ENCODE results near the gene NFE2. TPM values are rescaled to one million over a fixed set of nuclear protein-coding genes. Genes with fewer than 3 reads are reported as not detected.

The NFE2 gene
- total and polyA plus RNA-seq, 2 donors (not counting 3 experiments of a cell fraction or from before 2014, with no cell fraction given) = not detected

GRCh38 chr12:54265364-54265812 lies 35.4 kb downstream of the NFE2 start:
- POLR2A ChIA-PET = interaction anchor here (0.7 to 1.5 kb wide), 2 partner anchors 15 to 60 kb away, joined by 5 to 7 read pairs; partner anchors contain the start of genes CBX5, COPZ1 and HNRNPA1
- Histone ChIP-seq H3K36me3 (ENCODE audit: control insufficient read depth in 2 of 2, extremely low read depth in 1 of 2, insufficient read depth in 2 of 2, low read length in 2 of 2) (no peaks in the 10 kb centered on the region), H3K27me3 (ENCODE audit: control insufficient read depth in 2 of 2, insufficient read depth in 2 of 2, low read length in 2 of 2) (no peaks in the 10 kb centered on the region), H3K4me2 (ENCODE audit: insufficient read depth, low read length) (no peak overlapping the region), H3K79me2 (ENCODE audit: control insufficient read depth, insufficient read depth, low read length) (peaks cover 26% of the 10 kb centered on the region), H3K9ac (replicated peaks; ENCODE audit: extremely low read depth, insufficient read depth, low read length) (no peak overlapping the region), H3K4me1 (ENCODE audit: control insufficient read depth, extremely low read depth, insufficient read depth, low read length) (peaks cover 15% of the 10 kb centered on the region), H3K4me3 (replicated peaks in 1 of 3; ENCODE audit: insufficient read depth in 1 of 3, low read depth in 1 of 3, low read length in 3 of 3) (no peak overlapping the region), H4K20me1 (replicated peaks; ENCODE audit: control insufficient read depth, extremely low read depth, insufficient read depth, low read length) (no peaks in the 10 kb centered on the region), H3K9me3 (replicated peaks; ENCODE audit: control insufficient read depth, insufficient read depth, low read length) (no peaks in the 10 kb centered on the region), H3K9me1 (replicated peaks; ENCODE audit: control insufficient read depth, extremely low read depth, insufficient read depth, low read length) (no peaks in the 10 kb centered on the region), H3K27ac (ENCODE audit: insufficient read depth, low read depth, low read length) (no peak overlapping the region), H2AFZ (ENCODE audit: low read depth, low read length) (no peak overlapping the region)
- dilution Hi-C loops (cut with MboI; ENCODE audit: extremely low pct_ligation_motif_present, low sequenced_read_pairs) (no loop called here), intact Hi-C loops (cut with micrococcal nuclease) (no loop called here)
- DNase-seq (ENCODE audit: low read depth, low spot score) = no peak
- no peak for FAIRE-seq
- no peak for TF ChIP-seq POLR2AphosphoS5 (IDR thresholded peaks at IDR 0.05; ENCODE audit: insufficient read depth, low read depth, low read length)
- TF ChIP-seq FOS (IDR thresholded peaks at IDR 0.05; ENCODE audit: borderline replicate concordance, insufficient read depth, low read length) = no peak
- no peak for TF ChIP-seq EZH2 (IDR thresholded peaks at IDR 0.05; ENCODE audit: borderline replicate concordance, low read depth, low read length, severe bottlenecking)
- CTCF ChIA-PET = interaction anchor here (1.1 to 1.5 kb wide), 4 partner anchors 14 to 51 kb away, joined by 3 to 7 read pairs (median 4); partner anchors contain the start of gene CBX5
- no TSS peak for BruUV-seq (replicated peaks)

DNA sequence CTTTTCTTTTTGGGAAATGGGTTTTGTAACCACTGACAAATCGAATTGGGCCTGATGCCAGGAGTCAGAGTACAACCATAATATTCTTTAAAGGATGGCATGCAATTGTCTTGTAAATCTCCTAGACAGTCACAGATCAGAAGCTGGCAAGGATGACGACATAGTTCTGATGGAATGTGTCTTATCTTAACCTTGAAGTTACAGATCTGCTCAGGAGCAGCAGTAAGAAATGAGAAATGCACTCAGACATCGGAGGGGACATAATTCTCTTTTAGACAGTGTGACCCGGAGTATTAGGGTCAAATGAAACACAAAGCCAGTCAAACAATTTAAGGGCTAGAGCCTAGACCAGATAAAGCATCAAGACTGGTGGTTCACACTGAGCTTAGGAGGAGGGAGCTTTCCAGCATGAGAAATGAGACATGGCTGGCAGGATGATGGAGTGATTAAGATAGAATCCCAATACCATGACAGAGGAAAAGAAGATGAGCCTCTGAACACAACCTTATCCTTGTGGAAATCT lies 38.4 kb downstream of the NFE2 start:
- TF ChIP-seq JUN (IDR thresholded peaks at IDR 0.05; ENCODE audit: borderline replicate concordance, insufficient read depth, insufficient read length, low read depth) (no peak), POLR2A (IDR thresholded peaks at IDR 0.05; ENCODE audit: low read depth, low read length) (no peak), MYC (IDR thresholded peaks at IDR 0.05; ENCODE audit: low read depth, low read length) (no peak), EZH2 (IDR thresholded peaks at IDR 0.05; ENCODE audit: borderline replicate concordance, low read depth, low read length, severe bottlenecking) (no peak), MAX (IDR thresholded peaks at IDR 0.05; ENCODE audit: insufficient read depth, insufficient read length) (no peak), POLR2AphosphoS5 (IDR thresholded peaks at IDR 0.05; ENCODE audit: insufficient read depth, low read depth, low read length) (no peak), FOS (IDR thresholded peaks at IDR 0.05; ENCODE audit: borderline replicate concordance, insufficient read depth, low read length) (no peak), GATA2 (IDR thresholded peaks at IDR 0.05; ENCODE audit: insufficient read depth, insufficient read length, low read depth, low read length) (no peak)
- TF ChIP-seq, protein P1, sequence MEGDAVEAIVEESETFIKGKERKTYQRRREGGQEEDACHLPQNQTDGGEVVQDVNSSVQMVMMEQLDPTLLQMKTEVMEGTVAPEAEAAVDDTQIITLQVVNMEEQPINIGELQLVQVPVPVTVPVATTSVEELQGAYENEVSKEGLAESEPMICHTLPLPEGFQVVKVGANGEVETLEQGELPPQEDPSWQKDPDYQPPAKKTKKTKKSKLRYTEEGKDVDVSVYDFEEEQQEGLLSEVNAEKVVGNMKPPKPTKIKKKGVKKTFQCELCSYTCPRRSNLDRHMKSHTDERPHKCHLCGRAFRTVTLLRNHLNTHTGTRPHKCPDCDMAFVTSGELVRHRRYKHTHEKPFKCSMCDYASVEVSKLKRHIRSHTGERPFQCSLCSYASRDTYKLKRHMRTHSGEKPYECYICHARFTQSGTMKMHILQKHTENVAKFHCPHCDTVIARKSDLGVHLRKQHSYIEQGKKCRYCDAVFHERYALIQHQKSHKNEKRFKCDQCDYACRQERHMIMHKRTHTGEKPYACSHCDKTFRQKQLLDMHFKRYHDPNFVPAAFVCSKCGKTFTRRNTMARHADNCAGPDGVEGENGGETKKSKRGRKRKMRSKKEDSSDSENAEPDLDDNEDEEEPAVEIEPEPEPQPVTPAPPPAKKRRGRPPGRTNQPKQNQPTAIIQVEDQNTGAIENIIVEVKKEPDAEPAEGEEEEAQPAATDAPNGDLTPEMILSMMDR (IDR thresholded peaks at IDR 0.05; ENCODE audit: extremely low read depth in 1 of 2, insufficient read depth in 1 of 2, low read depth in 1 of 2, low read length in 2 of 2) = no peak
- CTCF ChIA-PET = interaction anchor here (0.8 to 4.0 kb wide), 5 partner anchors 8 to 62 kb away, joined by 3 to 41 read pairs (median 4); partner anchors contain the start of gene COPZ1
- peak overlapping the region; percentile 1 for H3K27ac ChIP-seq (ENCODE audit: insufficient read depth, low read depth, low read length)
- H3K4me1 ChIP-seq (ENCODE audit: control insufficient read depth, extremely low read depth, insufficient read depth, low read length) = peaks cover 40% of the 10 kb centered on the region
- no TSS peak for BruUV-seq (replicated peaks)
- H3K9ac ChIP-seq (replicated peaks; ENCODE audit: extremely low read depth, insufficient read depth, low read length) = no peak overlapping the region
- no peaks in the 10 kb centered on the region for H3K9me3 ChIP-seq (replicated peaks; ENCODE audit: control insufficient read depth, insufficient read depth, low read length)
- POLR2A ChIA-PET = interaction anchor here (6.6 kb wide), 1 partner anchor 18 kb away, joined by 29 read pairs; the partner anchor contains the start of genes CBX5 and HNRNPA1
- intact Hi-C loops (cut with micrococcal nuclease) = no loop called here
- H3K36me3 ChIP-seq (ENCODE audit: control insufficient read depth in 2 of 2, extremely low read depth in 1 of 2, insufficient read depth in 2 of 2, low read length in 2 of 2) = no peaks in the 10 kb centered on the region
- peak overlapping the region; percentile 34 for H3K4me2 ChIP-seq (ENCODE audit: insufficient read depth, low read length)
- no peaks in the 10 kb centered on the region for H3K9me1 ChIP-seq (replicated peaks; ENCODE audit: control insufficient read depth, extremely low read depth, insufficient read depth, low read length)
- H2AFZ ChIP-seq (ENCODE audit: low read depth, low read length) = no peak overlapping the region
- H3K79me2 ChIP-seq (ENCODE audit: control insufficient read depth, insufficient read depth, low read length) = peaks cover 30% of the 10 kb centered on the region
- FAIRE-seq (no peak), DNase-seq (ENCODE audit: low read depth, low spot score) (peak; percentile 54)
- no peak overlapping the region for H3K4me3 ChIP-seq (replicated peaks in 1 of 3; ENCODE audit: insufficient read depth in 1 of 3, low read depth in 1 of 3, low read length in 3 of 3)
- no peaks in the 10 kb centered on the region for H3K27me3 ChIP-seq (ENCODE audit: control insufficient read depth in 2 of 2, insufficient read depth in 2 of 2, low read length in 2 of 2)
- dilution Hi-C loops (cut with MboI; ENCODE audit: extremely low pct_ligation_motif_present, low sequenced_read_pairs) = no loop called here
- H4K20me1 ChIP-seq (replicated peaks; ENCODE audit: control insufficient read depth, extremely low read depth, insufficient read depth, low read length) = no peaks in the 10 kb centered on the region
